Urinary bladder (tissue), 4 donors: ENCODE data around the gene PRDM16. TPM values are rescaled to one million over a fixed set of nuclear protein-coding genes. Genes with fewer than 3 reads are reported as not detected.

Source experiments
- DNase-seq: peaks from one replicate; pipeline ENCODE4 v3.0.0-alpha.2; 2015; ENCODE audit errors: extremely low spot score
- H3K27ac ChIP-seq: one replicate; pipeline ENCODE4 v1.5.1; 2013; ENCODE audit warnings: low read depth, mild to moderate bottlenecking, moderate library complexity
- H3K36me3 ChIP-seq: one replicate; pipeline ENCODE4 v1.6.1; 2013; ENCODE audit warnings: mild to moderate bottlenecking, moderate library complexity; ENCODE audit not compliant: insufficient read depth
- H3K4me1 ChIP-seq: one replicate; pipeline ENCODE4 v1.6.1; 2013; ENCODE audit warnings: mild to moderate bottlenecking, moderate library complexity; ENCODE audit not compliant: insufficient read depth
- H3K4me3 ChIP-seq: one replicate; pipeline ENCODE4 v1.5.1; 2013; ENCODE audit warnings: low read depth, low read length
- WGBS: extraction: QIAGEN DNeasy Blood & Tissue Kit; methylation state at CpG from one replicate; pipeline ENCODE4 v1.1.7; 2013; 5-methylcytosine and 5-hydroxymethylcytosine counted together
- polyA plus RNA-seq: library from polyadenylated mRNA; stranded (reverse); fragments of 200-250 nt; gene quantifications from one replicate; pipeline ENCODE4 v1.2.3, GENCODE V29; 2013
- total RNA-seq: library from RNA; depleted of rRNA; stranded (reverse); fragments of >200 nt; gene quantifications from one replicate; pipeline ENCODE4 v1.2.3, GENCODE V29; 2014
- donor health status: healthy with polysubstance abuse.
- donor health status: healthy.

Gene PRDM16
- total and polyA plus RNA-seq, 2 donors = 2.8 to 3.7 TPM

DNA sequence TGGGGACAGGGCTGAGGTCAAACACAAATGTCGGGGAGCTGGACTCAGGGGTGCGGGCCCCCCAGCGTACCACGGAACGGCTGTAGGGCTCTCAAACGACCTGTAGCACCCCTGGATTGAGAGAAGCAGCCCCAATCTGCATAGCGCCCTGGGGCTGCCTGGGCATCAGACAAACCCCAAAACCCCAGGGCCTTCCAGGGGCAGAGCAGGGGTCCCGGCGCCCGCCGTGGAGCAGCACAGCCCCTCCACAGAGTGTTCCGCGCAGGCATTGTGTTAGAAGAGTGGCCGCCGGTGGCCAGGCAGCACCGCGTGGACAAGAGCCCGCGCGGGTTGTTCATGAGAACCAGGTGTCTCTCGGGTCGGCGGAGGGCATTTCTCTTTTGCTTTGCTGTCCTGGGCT is 321.3 kb downstream of the PRDM16 start:
- peaks cover 3% of the 10 kb centered on the region for H3K4me1 ChIP-seq
- 86% methylated on average over 23 of the region's 23 CpGs for WGBS
- no peak overlapping the region for H3K27ac ChIP-seq
- H3K4me3 ChIP-seq = no peak overlapping the region
- no peaks in the 10 kb centered on the region for H3K36me3 ChIP-seq
- DNase-seq = no peak

DNA sequence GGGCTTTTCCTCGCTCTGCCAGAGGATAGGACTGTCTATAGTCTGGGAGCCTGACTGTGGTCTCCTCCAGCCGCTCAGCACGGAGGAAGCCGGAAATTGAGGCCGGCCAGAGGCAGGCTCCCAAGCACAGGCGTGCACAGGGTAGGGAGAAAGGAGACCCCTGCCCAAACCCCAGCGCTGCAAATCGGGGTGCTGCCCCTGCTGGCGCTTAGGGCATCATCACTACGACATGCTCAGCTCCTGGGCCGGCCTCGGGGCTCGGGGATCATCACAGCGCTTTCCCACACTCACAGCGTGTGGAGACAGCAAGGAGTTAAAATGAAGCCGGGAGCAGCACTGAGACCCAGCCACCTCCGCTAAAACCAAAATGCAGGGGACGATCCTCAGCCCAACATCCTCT is 322.7 kb downstream of the PRDM16 start:
- no peaks in the 10 kb centered on the region for H3K36me3 ChIP-seq
- 18% methylated on average over 18 of the region's 18 CpGs for WGBS
- H3K27ac ChIP-seq = no peak overlapping the region
- DNase-seq = no peak
- H3K4me1 ChIP-seq = peaks cover 3% of the 10 kb centered on the region
- H3K4me3 ChIP-seq = no peak overlapping the region

- H3K4me1 ChIP-seq = peaks cover 3% of the 10 kb centered on the region
- 3% methylated on average over 62 of the region's 63 CpGs for WGBS
- no peaks in the 10 kb centered on the region for H3K36me3 ChIP-seq
- H3K4me3 ChIP-seq = no peak overlapping the region
- H3K27ac ChIP-seq = no peak overlapping the region
- peak; percentile 40 for DNase-seq
Measured at GRCh38 chr1:3393024-3393986, 324.3 kb downstream of the PRDM16 start.

DNA sequence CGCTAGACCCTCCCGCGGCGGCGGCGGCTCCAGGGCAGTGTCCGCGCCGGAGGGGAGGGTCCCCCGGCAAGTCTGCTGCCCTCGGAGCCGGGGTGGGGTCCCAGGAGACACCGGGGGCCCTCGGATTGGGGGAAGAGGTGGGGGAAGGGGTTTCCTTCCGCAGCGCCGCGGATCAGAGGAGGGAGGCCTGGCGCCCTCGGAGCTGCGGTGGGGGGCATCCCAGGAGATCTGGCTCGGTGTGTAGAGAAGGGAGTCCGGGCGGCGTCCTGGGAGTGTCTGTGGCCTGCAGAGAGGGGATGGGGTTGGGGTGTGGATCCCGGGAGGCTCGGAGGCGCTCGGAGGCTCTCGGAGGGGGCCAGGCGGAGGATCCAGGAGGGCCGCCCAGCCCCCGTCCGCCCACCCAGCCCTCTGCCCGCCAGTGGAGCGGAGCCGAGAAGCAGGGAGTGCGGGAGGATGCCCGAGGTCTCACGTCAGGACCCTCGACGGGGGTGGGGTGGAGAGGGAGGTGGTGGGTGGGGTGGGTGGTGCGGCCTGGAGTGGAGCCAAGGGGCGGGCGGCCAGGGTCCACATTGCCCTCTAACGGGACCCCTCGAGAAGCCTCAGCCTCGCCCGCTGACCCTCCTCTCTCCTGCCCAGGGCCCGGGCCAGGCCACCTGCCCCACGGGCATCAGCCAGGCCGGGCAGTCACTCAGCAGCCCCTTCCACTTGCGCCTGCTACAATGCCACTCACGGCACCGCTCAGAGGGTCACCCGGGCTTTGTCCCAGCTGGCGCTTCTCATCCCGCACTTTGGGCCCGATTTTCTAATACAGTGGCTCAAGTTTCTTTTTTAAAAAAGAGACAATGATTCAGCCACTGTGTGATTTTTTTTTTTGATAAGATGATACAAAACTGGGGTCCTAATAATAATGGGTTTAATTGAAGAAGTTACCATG is 325.3 kb downstream of the PRDM16 start:
- Histone ChIP-seq H3K27ac (no peak overlapping the region), H3K4me1 (peaks cover 3% of the 10 kb centered on the region), H3K4me3 (no peak overlapping the region), H3K36me3 (no peaks in the 10 kb centered on the region)
- 13% methylated on average over 59 of the region's 59 CpGs for WGBS
- no peak for DNase-seq

GRCh38 chr1:3396411-3396810 is 327.4 kb downstream of the PRDM16 start:
- Histone ChIP-seq H3K36me3 (no peaks in the 10 kb centered on the region), H3K27ac (no peak overlapping the region)
- 63% methylated on average over 11 of the region's 11 CpGs for WGBS

GRCh38 chr1:3397311-3397710 is 328.3 kb downstream of the PRDM16 start:
- 43% methylated on average over 17 of the region's 17 CpGs for WGBS
- Histone ChIP-seq H3K4me3 (no peak overlapping the region), H3K36me3 (no peaks in the 10 kb centered on the region), H3K4me1 (peaks cover 3% of the 10 kb centered on the region), H3K27ac (no peak overlapping the region)
- DNase-seq = no peak

More at GRCh38 chr1:3396411-3396810, 327.4 kb downstream of the PRDM16 start:
- peaks cover 3% of the 10 kb centered on the region for H3K4me1 ChIP-seq
- no peak for DNase-seq
- H3K4me3 ChIP-seq = no peak overlapping the region

- 66% methylated on average over 25 of the region's 25 CpGs for WGBS
Measured at GRCh38 chr1:3398396-3399140, 329.6 kb downstream of the PRDM16 start.

DNA sequence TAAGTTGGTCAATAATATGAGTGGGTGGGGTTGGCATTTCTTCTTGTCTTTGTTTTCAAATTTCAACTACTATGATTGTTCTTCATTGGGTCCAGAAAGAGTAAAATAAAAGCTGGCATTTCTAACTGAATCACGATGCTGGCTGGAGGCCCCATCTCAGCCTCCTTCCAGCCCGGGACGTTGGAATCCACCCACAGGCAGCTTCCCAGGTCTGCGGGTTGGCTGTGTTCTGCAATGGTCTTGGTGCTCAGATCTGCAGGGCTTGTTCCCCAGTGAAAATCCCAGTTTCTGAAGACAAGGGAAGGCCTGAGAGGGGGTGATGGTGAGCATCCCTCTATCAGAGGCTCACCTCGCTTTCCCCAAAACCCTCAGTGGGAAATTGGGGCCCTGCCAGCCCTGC is 330.7 kb downstream of the PRDM16 start:
- no peak for DNase-seq
- Histone ChIP-seq H3K36me3 (no peaks in the 10 kb centered on the region), H3K4me1 (no peaks in the 10 kb centered on the region), H3K4me3 (no peak overlapping the region), H3K27ac (no peak overlapping the region)
- 51% methylated on average over 5 of the region's 5 CpGs for WGBS

More at GRCh38 chr1:3398396-3399140, 329.6 kb downstream of the PRDM16 start:
- Histone ChIP-seq H3K4me3 (no peak overlapping the region), H3K36me3 (no peaks in the 10 kb centered on the region), H3K4me1 (no peaks in the 10 kb centered on the region), H3K27ac (no peak overlapping the region)
- DNase-seq = no peak

DNA sequence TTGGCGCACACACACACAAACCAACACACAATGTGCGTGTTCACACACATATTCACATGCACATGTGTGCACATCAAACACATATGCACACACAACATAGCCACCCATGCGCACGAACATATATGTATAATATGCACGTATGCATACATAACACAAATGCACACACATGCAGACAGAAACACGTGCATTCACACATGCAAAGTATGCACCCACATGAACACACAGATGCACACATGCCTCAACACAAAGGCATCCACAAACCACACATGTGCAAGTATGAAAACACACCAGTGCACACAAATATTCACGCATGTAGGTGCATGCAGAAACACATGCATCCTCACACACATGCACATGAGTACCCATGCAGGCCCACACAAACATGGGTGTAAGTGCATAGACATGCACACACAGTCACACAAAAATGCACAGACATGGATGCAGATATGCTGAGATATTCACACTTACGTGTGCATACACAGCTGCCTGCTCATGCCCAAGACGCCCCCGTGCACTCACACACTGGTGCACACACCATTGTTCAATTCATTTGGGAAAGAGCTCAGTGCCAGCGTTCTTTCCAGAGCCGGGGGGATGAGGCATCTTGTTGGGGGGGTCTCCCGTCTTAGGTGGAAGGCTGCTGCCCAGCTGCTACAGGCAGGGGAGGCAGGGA is 332.7 kb downstream of the PRDM16 start:
- Histone ChIP-seq H3K4me3 (no peak overlapping the region), H3K27ac (no peak overlapping the region), H3K4me1 (no peaks in the 10 kb centered on the region), H3K36me3 (no peaks in the 10 kb centered on the region)
- 61% methylated on average over 13 of the region's 13 CpGs for WGBS
- DNase-seq = no peak

GRCh38 chr1:3402258-3403010 is 333.4 kb downstream of the PRDM16 start:
- Histone ChIP-seq H3K4me1 (no peaks in the 10 kb centered on the region), H3K27ac (no peak overlapping the region), H3K36me3 (no peaks in the 10 kb centered on the region), H3K4me3 (no peak overlapping the region)
- no peak for DNase-seq
- WGBS = 44% methylated on average over 29 of the region's 29 CpGs

- no peaks in the 10 kb centered on the region for H3K4me1 ChIP-seq
- DNase-seq = no peak
- no peak overlapping the region for H3K4me3 ChIP-seq
- H3K36me3 ChIP-seq = no peaks in the 10 kb centered on the region
- H3K27ac ChIP-seq = no peak overlapping the region
- WGBS = 69% methylated on average over 12 of the region's 12 CpGs
Measured at GRCh38 chr1:3403011-3403345, 334.0 kb downstream of the PRDM16 start.
